K562 (cell line): ENCODE results near the gene DCTN2. TPM values are rescaled to one million over a fixed set of nuclear protein-coding genes. Genes with fewer than 3 reads are reported as not detected.

Experiments used
- CBFA2T2 ChIP-seq: fragments of 450-650 bp; conservative IDR thresholded peaks from 2 replicates; pipeline ENCODE4 v1.6.1; 2017; ENCODE audit warnings: mild to moderate bottlenecking
- CCAR2 ChIP-seq: fragments of 200-400 bp; formaldehyde crosslinking; IDR thresholded peaks from 2 replicates; pipeline ENCODE4 v1.6.1; 2017; ENCODE audit warnings: mild to moderate bottlenecking, low read depth, low read length
- DDX20 ChIP-seq: fragments of 450-650 bp; IDR thresholded peaks from 2 replicates; pipeline ENCODE4 v1.6.1; 2016; ENCODE audit warnings: missing genetic modification characterization, low read depth, mild to moderate bottlenecking, missing compliant biosample characterization, moderate library complexity
- GTF2E2 ChIP-seq: fragments of 200-800 bp; sonication (Bioruptor generic); IDR thresholded peaks from 2 replicates; pipeline ENCODE4 v1.6.1; 2016; ENCODE audit warnings: missing genetic modification characterization, missing compliant biosample characterization
- HNRNPLL ChIP-seq: fragments of 200-400 bp; formaldehyde crosslinking; IDR thresholded peaks from 2 replicates; pipeline ENCODE4 v1.6.1; 2017; ENCODE audit warnings: low read length, low read depth, mild to moderate bottlenecking; ENCODE audit not compliant: poor library complexity, severe bottlenecking
- ILF3 ChIP-seq: fragments of 450-650 bp; IDR thresholded peaks from 2 replicates; pipeline ENCODE4 v1.6.1; 2018; ENCODE audit warnings: antibody characterized with exemption, mild to moderate bottlenecking, moderate library complexity, borderline replicate concordance
- RB1 ChIP-seq: fragments of 450-650 bp; IDR thresholded peaks from 2 replicates; pipeline ENCODE4 v1.6.1; 2017; ENCODE audit warnings: low read depth, mild to moderate bottlenecking
- RBM15 ChIP-seq: fragments of 200-400 bp; formaldehyde crosslinking; IDR thresholded peaks from 2 replicates; pipeline ENCODE4 v1.6.1; 2018; ENCODE audit warnings: mild to moderate bottlenecking, low read length, moderate library complexity; ENCODE audit not compliant: insufficient read depth
- SIN3A ChIP-seq, 2 experiments: fragments of 150-350 bp in 1 of 2; IDR thresholded peaks; 2 replicates each; pipeline ENCODE4 v1.6.1; 2011 to 2016; ENCODE audit warnings: borderline replicate concordance in 2 of 2, low read depth in 2 of 2, low read length in 2 of 2, mild to moderate bottlenecking in 2 of 2, moderate library complexity in 2 of 2; ENCODE audit not compliant: control insufficient read depth in 1 of 2
- SMAD3 ChIP-seq: fragments of 450-650 bp; formaldehyde crosslinking; conservative IDR thresholded peaks from 2 replicates; pipeline ENCODE4 v1.4.0; 2020; ENCODE audit warnings: mild to moderate bottlenecking
- SP1 ChIP-seq: sonication (generic); formaldehyde crosslinking; IDR thresholded peaks from 2 replicates; pipeline ENCODE4 v1.8.1; 2022; ENCODE audit warnings: mild to moderate bottlenecking, missing genetic modification reagents
- STAT5A ChIP-seq: IDR thresholded peaks from 2 replicates; pipeline ENCODE4 v1.6.1; 2012; ENCODE audit warnings: low read length, inconsistent platforms, borderline replicate concordance
- TGIF2 ChIP-seq: sonication (generic); formaldehyde crosslinking; IDR thresholded peaks from 2 replicates; pipeline ENCODE4 v1.8.1; 2022; ENCODE audit warnings: mild to moderate bottlenecking, missing genetic modification reagents, moderate library complexity
- ZNF79 ChIP-seq: fragments of 250-450 bp; sonication (Bioruptor Pico); IDR thresholded peaks from 2 replicates; pipeline ENCODE4 v1.4.0; 2020; ENCODE audit warnings: low read depth, mild to moderate bottlenecking, moderate library complexity
- polyA plus RNA-seq, 8 experiments: library from polyadenylated mRNA; depleted of rRNA in 4 of 8; stranded (reverse) in 5 of 8; unstranded in 3 of 8; fragments of >200 nt; fragmentation: Nextera tagmentation in 2 of 8; fragmentation: Illumina TruSeq in 1 of 8; extraction: Ambion mirVana in 2 of 8; extraction: Trizol in 1 of 8; gene quantifications; 2 replicates each; pipeline versions ENCODE4 v1.2.1 to v1.2.3, GENCODE V29; 2011 to 2014; ENCODE audit warnings: inconsistent platforms in 1 of 8, missing spikeins in 1 of 8
- total RNA-seq, 7 experiments: library from RNA; depleted of rRNA in 6 of 7; stranded (reverse); fragments of >200 nt in 6 of 7; fragmentation: Illumina TruSeq in 2 of 7; extraction: Trizol in 2 of 7; gene quantifications; 2 replicates each; pipeline versions ENCODE4 v1.2.1 to v1.2.3, GENCODE V29; 2011 to 2021; ENCODE audit warnings: low replicate concordance in 1 of 7
- TF ChIP-seq, protein P1 (sequence below): sonication (generic); formaldehyde crosslinking; IDR thresholded peaks from 2 replicates; pipeline ENCODE4 v1.8.1; 2022; ENCODE audit warnings: missing genetic modification reagents
- TF ChIP-seq, protein P2 (sequence below): sonication (generic); formaldehyde crosslinking; IDR thresholded peaks from 2 replicates; pipeline ENCODE4 v1.8.0; 2022; ENCODE audit warnings: missing genetic modification reagents, mild to moderate bottlenecking, borderline replicate concordance
- TF ChIP-seq, protein P3 (sequence below), 2 experiments: fragments of 450-650 bp in 1 of 2; sonication (generic) in 1 of 2; formaldehyde crosslinking; conservative IDR thresholded peaks; 2 replicates each; pipeline versions ENCODE4 v1.4.0 to v1.8.1; 2020 to 2022; ENCODE audit warnings: mild to moderate bottlenecking in 1 of 2, missing genetic modification reagents in 1 of 2
- TF ChIP-seq, protein P4 (sequence below): fragments of 250-450 bp; sonication (Bioruptor Pico); IDR thresholded peaks from 2 replicates; pipeline ENCODE4 v1.4.0; 2020; ENCODE audit warnings: mild to moderate bottlenecking, moderate library complexity
- TF ChIP-seq, protein P5 (sequence below): fragments of 250-450 bp; sonication (Bioruptor Pico); IDR thresholded peaks from 2 replicates; pipeline ENCODE4 v1.5.0; 2022; ENCODE audit warnings: mild to moderate bottlenecking

The DCTN2 gene
- total and polyA plus RNA-seq, 9 of the 15 experiments (the other 6 are each of a cell fraction or from before 2014, with no cell fraction given) = 43.6 to 270 (median 125) TPM

DNA sequence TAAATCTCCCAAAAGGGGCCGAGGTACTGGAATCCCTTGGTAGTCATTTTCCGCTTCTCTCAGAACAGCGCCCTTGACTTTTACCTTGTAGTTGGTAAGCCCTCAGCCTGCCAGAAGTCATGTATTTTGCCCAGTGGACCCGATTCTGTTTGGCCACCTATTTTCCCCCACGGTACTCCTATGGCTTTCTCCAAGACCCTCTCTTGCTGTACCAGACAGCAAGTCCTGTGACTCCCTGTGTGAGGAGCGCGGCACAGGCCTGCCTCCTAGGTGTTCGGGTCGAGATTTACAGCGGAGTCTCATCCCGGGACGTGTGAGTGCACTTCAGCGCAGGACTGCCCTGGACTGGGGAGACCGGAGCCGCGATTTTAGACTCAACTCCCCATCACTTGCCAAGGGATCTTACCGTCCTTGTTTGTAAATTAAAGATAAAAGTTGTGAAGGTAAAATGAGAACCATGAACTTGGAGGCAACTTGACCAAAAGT is 25.4 kb downstream of the DCTN2 start (continued):
- TF ChIP-seq, protein P1, sequence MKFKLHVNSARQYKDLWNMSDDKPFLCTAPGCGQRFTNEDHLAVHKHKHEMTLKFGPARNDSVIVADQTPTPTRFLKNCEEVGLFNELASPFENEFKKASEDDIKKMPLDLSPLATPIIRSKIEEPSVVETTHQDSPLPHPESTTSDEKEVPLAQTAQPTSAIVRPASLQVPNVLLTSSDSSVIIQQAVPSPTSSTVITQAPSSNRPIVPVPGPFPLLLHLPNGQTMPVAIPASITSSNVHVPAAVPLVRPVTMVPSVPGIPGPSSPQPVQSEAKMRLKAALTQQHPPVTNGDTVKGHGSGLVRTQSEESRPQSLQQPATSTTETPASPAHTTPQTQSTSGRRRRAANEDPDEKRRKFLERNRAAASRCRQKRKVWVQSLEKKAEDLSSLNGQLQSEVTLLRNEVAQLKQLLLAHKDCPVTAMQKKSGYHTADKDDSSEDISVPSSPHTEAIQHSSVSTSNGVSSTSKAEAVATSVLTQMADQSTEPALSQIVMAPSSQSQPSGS (CRISPR knock-in tag) = no peak
- TF ChIP-seq DDX20 (no peak), ZNF79 (peak; percentile 36; the same call in 1 of the 2 replicates), CCAR2 (no peak), CBFA2T2 (no peak), STAT5A (0 out of 2 replicates have a peak, but pooled peaks have one; percentile 0), SIN3A (IDR thresholded peaks at IDR 0.05; ENCODE audit: borderline replicate concordance in 2 of 2, control insufficient read depth in 1 of 2, low read depth in 2 of 2, low read length in 2 of 2) (no peak), TGIF2 (CRISPR knock-in tag) (no peak), GTF2E2 (tag) (peak; percentile 39; the same call in 1 of the 2 replicates), ILF3 (no peak), HNRNPLL (no peak), SP1 (CRISPR knock-in tag) (no peak), SMAD3 (no peak), RB1 (no peak), RBM15 (no peak)
- TF ChIP-seq, protein P2, sequence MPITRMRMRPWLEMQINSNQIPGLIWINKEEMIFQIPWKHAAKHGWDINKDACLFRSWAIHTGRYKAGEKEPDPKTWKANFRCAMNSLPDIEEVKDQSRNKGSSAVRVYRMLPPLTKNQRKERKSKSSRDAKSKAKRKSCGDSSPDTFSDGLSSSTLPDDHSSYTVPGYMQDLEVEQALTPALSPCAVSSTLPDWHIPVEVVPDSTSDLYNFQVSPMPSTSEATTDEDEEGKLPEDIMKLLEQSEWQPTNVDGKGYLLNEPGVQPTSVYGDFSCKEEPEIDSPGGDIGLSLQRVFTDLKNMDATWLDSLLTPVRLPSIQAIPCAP (CRISPR knock-in tag) = no peak
- TF ChIP-seq, protein P3, sequence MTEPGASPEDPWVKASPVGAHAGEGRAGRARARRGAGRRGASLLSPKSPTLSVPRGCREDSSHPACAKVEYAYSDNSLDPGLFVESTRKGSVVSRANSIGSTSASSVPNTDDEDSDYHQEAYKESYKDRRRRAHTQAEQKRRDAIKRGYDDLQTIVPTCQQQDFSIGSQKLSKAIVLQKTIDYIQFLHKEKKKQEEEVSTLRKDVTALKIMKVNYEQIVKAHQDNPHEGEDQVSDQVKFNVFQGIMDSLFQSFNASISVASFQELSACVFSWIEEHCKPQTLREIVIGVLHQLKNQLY (CRISPR knock-in tag; conservative IDR thresholded peaks at IDR 0.05) = 0 out of 4 replicates have a peak, but pooled peaks of 1 of the 2 experiments have one; percentile 10
- TF ChIP-seq, protein P4, sequence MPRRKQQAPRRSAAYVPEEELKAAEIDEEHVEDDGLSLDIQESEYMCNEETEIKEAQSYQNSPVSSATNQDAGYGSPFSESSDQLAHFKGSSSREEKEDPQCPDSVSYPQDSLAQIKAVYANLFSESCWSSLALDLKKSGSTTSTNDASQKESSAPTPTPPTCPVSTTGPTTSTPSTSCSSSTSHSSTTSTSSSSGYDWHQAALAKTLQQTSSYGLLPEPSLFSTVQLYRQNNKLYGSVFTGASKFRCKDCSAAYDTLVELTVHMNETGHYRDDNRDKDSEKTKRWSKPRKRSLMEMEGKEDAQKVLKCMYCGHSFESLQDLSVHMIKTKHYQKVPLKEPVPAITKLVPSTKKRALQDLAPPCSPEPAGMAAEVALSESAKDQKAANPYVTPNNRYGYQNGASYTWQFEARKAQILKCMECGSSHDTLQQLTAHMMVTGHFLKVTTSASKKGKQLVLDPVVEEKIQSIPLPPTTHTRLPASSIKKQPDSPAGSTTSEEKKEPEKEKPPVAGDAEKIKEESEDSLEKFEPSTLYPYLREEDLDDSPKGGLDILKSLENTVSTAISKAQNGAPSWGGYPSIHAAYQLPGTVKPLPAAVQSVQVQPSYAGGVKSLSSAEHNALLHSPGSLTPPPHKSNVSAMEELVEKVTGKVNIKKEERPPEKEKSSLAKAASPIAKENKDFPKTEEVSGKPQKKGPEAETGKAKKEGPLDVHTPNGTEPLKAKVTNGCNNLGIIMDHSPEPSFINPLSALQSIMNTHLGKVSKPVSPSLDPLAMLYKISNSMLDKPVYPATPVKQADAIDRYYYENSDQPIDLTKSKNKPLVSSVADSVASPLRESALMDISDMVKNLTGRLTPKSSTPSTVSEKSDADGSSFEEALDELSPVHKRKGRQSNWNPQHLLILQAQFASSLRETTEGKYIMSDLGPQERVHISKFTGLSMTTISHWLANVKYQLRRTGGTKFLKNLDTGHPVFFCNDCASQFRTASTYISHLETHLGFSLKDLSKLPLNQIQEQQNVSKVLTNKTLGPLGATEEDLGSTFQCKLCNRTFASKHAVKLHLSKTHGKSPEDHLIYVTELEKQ = no peak
- TF ChIP-seq, protein P5, sequence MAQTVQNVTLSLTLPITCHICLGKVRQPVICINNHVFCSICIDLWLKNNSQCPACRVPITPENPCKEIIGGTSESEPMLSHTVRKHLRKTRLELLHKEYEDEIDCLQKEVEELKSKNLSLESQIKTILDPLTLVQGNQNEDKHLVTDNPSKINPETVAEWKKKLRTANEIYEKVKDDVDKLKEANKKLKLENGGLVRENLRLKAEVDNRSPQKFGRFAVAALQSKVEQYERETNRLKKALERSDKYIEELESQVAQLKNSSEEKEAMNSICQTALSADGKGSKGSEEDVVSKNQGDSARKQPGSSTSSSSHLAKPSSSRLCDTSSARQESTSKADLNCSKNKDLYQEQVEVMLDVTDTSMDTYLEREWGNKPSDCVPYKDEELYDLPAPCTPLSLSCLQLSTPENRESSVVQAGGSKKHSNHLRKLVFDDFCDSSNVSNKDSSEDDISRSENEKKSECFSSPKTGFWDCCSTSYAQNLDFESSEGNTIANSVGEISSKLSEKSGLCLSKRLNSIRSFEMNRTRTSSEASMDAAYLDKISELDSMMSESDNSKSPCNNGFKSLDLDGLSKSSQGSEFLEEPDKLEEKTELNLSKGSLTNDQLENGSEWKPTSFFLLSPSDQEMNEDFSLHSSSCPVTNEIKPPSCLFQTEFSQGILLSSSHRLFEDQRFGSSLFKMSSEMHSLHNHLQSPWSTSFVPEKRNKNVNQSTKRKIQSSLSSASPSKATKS (CRISPR knock-in tag) = no peak
